BLaER1 (cell line): ENCODE data around the gene SLIT3.
"Not testable (repeated sequence)": the region's sequence is repeated elsewhere in the genome, so short reads cannot be mapped to it uniquely, and the experiment has no call there.

ENCODE experiments used
- H3K27ac ChIP-seq: shearing (Covaris generic); formaldehyde crosslinking; 2 replicates; pipeline ENCODE4 v1.8.1; 2022
- H3K27me3 ChIP-seq: shearing (Covaris generic); formaldehyde crosslinking; 2 replicates; pipeline ENCODE4 v1.8.1; 2022
- H3K36me3 ChIP-seq: shearing (Covaris generic); formaldehyde crosslinking; 2 replicates; pipeline ENCODE4 v1.8.1; 2022
- H3K4me1 ChIP-seq: shearing (Covaris generic); formaldehyde crosslinking; 2 replicates; pipeline ENCODE4 v1.8.1; 2022
- H3K4me2 ChIP-seq: shearing (Covaris generic); formaldehyde crosslinking; 2 replicates; pipeline ENCODE4 v1.8.1; 2022
- H3K4me3 ChIP-seq: shearing (Covaris generic); formaldehyde crosslinking; 2 replicates; pipeline ENCODE4 v1.8.1; 2022
- H3K9ac ChIP-seq: shearing (Covaris generic); formaldehyde crosslinking; 2 replicates; pipeline ENCODE4 v1.8.1; 2022
- H3K9me3 ChIP-seq: shearing (Covaris generic); formaldehyde crosslinking; 2 replicates; pipeline ENCODE4 v1.8.1; 2022
- H4K20me1 ChIP-seq: shearing (Covaris generic); formaldehyde crosslinking; 2 replicates; pipeline ENCODE4 v1.8.1; 2022
- Cebpa-rat ChIP-seq: shearing (Covaris generic); IDR thresholded peaks from 2 replicates; pipeline ENCODE4 v1.8.1; 2022

SLIT3 gene

GRCh38 chr5:169226895-169227294, 74.0 kb downstream of the SLIT3 start:
- Histone ChIP-seq H3K27me3 (no peaks in the 10 kb centered on the region), H3K9ac (no peak overlapping the region), H3K36me3 (no peaks in the 10 kb centered on the region), H3K4me3 (no peak overlapping the region), H4K20me1 (no peaks in the 10 kb centered on the region), H3K27ac (no peak overlapping the region), H3K9me3 (no peaks in the 10 kb centered on the region), H3K4me2 (no peak overlapping the region), H3K4me1 (no peaks in the 10 kb centered on the region)
- no peak for TF ChIP-seq Cebpa-rat

DNA sequence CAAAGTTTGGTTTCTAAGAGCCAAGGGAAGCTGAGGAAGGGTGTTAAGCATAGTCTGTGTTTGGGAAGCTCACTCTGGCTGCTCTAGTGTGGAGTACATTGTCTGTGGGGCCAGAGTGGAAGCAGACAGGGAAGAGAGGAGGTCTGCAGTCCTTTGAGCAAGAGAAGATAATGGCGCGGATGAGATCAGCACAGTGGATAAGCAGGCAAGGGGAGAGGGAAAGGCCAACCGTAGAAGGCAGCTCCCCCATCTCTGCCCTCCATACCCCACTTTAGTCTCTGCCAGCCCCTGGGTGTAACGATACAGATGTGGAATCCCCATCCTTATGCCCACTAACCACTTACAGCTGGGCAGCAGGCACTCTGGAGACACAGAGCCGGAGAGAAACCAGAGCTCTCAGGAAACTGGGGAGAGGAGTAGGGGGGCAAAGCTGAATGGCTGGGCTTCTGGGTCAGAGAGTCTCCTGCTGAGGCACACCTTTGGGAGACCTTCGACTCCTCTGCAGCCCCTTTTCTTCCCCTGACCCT, 75.0 kb downstream of the SLIT3 start:
- H3K27me3 ChIP-seq: no peaks in the 10 kb centered on the region
- H3K36me3 ChIP-seq: no peaks in the 10 kb centered on the region
- H4K20me1 ChIP-seq: no peaks in the 10 kb centered on the region
- H3K4me1 ChIP-seq: no peaks in the 10 kb centered on the region
- no peak overlapping the region for H3K27ac ChIP-seq
- no peaks in the 10 kb centered on the region for H3K9me3 ChIP-seq
- no peak for TF ChIP-seq Cebpa-rat
- H3K4me2 ChIP-seq: no peak overlapping the region
- H3K9ac ChIP-seq: no peak overlapping the region
- H3K4me3 ChIP-seq: no peak overlapping the region

DNA sequence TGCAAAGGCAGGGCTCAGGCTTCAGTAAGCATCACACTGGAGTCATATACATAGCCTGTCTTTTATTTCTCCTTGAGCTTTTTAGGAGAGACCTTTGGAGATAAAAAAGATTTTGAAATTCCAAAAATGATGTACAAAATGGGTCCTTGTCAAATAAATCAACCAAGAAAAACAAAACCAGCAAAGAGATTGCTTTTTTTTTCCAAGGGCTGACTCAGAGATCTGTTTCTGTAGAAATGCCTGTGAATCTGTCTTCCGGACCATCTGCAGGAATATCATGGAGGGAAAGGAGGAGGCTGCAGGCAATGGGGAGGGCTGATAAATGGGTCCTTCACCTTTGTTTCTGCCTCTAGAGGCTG, 77.4 kb downstream of the SLIT3 start:
- Histone ChIP-seq H3K9ac (no peak overlapping the region), H3K36me3 (no peaks in the 10 kb centered on the region), H4K20me1 (no peaks in the 10 kb centered on the region), H3K4me2 (no peak overlapping the region), H3K27ac (no peak overlapping the region), H3K27me3 (no peaks in the 10 kb centered on the region), H3K9me3 (no peaks in the 10 kb centered on the region), H3K4me3 (no peak overlapping the region), H3K4me1 (no peaks in the 10 kb centered on the region)
- no peak for TF ChIP-seq Cebpa-rat

GRCh38 chr5:169222934-169223594, 77.9 kb downstream of the SLIT3 start:
- H3K27me3 ChIP-seq: no peaks in the 10 kb centered on the region
- TF ChIP-seq Cebpa-rat: no peak
- H3K9ac ChIP-seq: no peak overlapping the region
- no peak overlapping the region for H3K4me2 ChIP-seq
- H3K4me1 ChIP-seq: no peaks in the 10 kb centered on the region
- H3K27ac ChIP-seq: no peak overlapping the region
- H3K9me3 ChIP-seq: no peaks in the 10 kb centered on the region
- H3K4me3 ChIP-seq: no peak overlapping the region
- H4K20me1 ChIP-seq: no peaks in the 10 kb centered on the region
- H3K36me3 ChIP-seq: no peaks in the 10 kb centered on the region

DNA sequence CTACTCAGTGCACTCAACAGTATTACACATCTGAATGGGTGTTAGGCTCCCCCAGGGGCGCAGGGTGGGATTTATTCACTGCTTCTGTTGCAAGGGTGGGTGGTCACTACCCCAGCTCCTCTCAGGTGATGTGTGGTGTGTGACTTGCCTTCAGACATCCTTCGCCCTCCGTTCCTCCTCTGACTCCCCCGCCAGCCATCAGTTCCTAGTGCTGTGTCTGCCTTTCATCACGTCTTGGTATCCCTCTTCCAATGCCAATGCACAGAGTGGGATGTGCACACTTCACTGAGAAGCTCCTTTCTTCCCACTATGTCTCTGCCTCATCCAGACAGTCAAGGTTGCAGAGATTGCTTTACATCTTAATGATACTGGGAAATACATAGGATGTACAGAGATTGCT, 79.4 kb downstream of the SLIT3 start:
- Histone ChIP-seq H3K4me2 (no peak overlapping the region), H3K27me3 (no peaks in the 10 kb centered on the region), H3K36me3 (no peaks in the 10 kb centered on the region), H4K20me1 (no peaks in the 10 kb centered on the region), H3K4me3 (no peak overlapping the region), H3K9me3 (no peaks in the 10 kb centered on the region), H3K27ac (no peak overlapping the region), H3K4me1 (no peaks in the 10 kb centered on the region), H3K9ac (no peak overlapping the region)
- no peak for TF ChIP-seq Cebpa-rat

- no peak for TF ChIP-seq Cebpa-rat
- H3K4me3 ChIP-seq: no peak overlapping the region
Observed at GRCh38 chr5:169219961-169220360, 81.0 kb downstream of the SLIT3 start.

GRCh38 chr5:169219351-169219750, 81.6 kb downstream of the SLIT3 start:
- H3K36me3 ChIP-seq: no peaks in the 10 kb centered on the region
- H3K4me2 ChIP-seq: no peak overlapping the region
- no peak for TF ChIP-seq Cebpa-rat
- no peak overlapping the region for H3K4me3 ChIP-seq
- no peaks in the 10 kb centered on the region for H3K27me3 ChIP-seq
- H4K20me1 ChIP-seq: no peaks in the 10 kb centered on the region
- no peaks in the 10 kb centered on the region for H3K4me1 ChIP-seq
- no peak overlapping the region for H3K9ac ChIP-seq
- no peak overlapping the region for H3K27ac ChIP-seq
- no peaks in the 10 kb centered on the region for H3K9me3 ChIP-seq

More at GRCh38 chr5:169219961-169220360, 81.0 kb downstream of the SLIT3 start:
- Histone ChIP-seq H3K4me1 (no peaks in the 10 kb centered on the region), H3K9ac (no peak overlapping the region), H3K4me2 (no peak overlapping the region), H3K36me3 (no peaks in the 10 kb centered on the region), H4K20me1 (no peaks in the 10 kb centered on the region), H3K9me3 (no peaks in the 10 kb centered on the region), H3K27ac (no peak overlapping the region), H3K27me3 (no peaks in the 10 kb centered on the region)

GRCh38 chr5:169218861-169219260, 82.1 kb downstream of the SLIT3 start:
- Histone ChIP-seq H3K4me1 (no peaks in the 10 kb centered on the region), H3K4me3 (no peak overlapping the region), H3K27me3 (no peaks in the 10 kb centered on the region), H3K27ac (no peak overlapping the region), H3K4me2 (no peak overlapping the region), H3K9ac (no peak overlapping the region), H4K20me1 (no peaks in the 10 kb centered on the region), H3K9me3 (no peaks in the 10 kb centered on the region), H3K36me3 (no peaks in the 10 kb centered on the region)
- no peak for TF ChIP-seq Cebpa-rat

GRCh38 chr5:169218176-169218575, 82.8 kb downstream of the SLIT3 start:
- Histone ChIP-seq H3K9me3 (no peaks in the 10 kb centered on the region), H4K20me1 (no peaks in the 10 kb centered on the region), H3K27me3 (no peaks in the 10 kb centered on the region), H3K4me2 (no peak overlapping the region), H3K36me3 (no peaks in the 10 kb centered on the region), H3K4me3 (no peak overlapping the region), H3K9ac (no peak overlapping the region), H3K27ac (no peak overlapping the region), H3K4me1 (no peaks in the 10 kb centered on the region)
- no peak for TF ChIP-seq Cebpa-rat

DNA sequence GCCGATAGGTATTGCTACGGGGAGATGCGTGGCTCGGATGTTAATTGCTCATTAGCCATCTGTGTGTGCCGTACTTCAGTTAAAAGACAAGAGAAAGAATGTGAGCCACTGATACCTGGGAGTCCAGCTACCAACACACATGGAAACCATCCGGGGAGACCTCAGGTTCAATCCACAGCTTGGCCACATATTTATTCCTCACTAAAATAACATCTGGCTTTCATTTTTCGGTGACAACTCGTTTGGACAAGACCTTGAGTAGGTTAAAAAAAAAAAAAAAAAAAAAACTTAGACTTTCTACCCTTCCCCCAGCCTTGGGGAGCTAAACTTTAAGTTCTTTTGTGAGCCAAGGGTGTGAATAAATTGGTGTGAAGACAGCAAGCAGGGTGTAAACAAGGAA, 84.1 kb downstream of the SLIT3 start:
- Histone ChIP-seq H3K9me3 (no peaks in the 10 kb centered on the region), H3K4me1 (no peaks in the 10 kb centered on the region), H4K20me1 (no peaks in the 10 kb centered on the region), H3K4me2 (no peak overlapping the region), H3K4me3 (no peak overlapping the region), H3K36me3 (no peaks in the 10 kb centered on the region), H3K27ac (no peak overlapping the region), H3K27me3 (no peaks in the 10 kb centered on the region), H3K9ac (no peak overlapping the region)
- no peak for TF ChIP-seq Cebpa-rat

DNA sequence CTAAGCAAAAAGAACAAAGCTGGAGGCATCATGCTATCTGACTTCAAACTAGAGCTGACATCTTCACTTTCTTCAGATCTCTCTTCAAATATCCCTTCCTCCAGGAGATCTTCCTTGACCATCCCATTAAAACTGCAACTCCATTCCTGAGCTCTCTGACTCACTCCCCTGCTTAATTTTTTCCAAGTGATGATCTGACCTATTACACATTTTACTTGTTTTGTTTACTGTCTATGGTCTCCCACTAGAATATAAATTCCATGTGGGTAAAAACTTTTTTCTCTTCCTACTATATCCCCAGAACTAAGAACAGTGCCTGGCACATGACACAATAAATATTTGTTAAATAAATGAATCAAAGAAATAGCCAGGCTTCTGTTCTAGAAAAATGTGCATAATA, 87.5 kb downstream of the SLIT3 start:
- H3K4me1 ChIP-seq: no peaks in the 10 kb centered on the region
- H3K4me2 ChIP-seq: no peak overlapping the region
- H3K9me3 ChIP-seq: no peaks in the 10 kb centered on the region
- no peak overlapping the region for H3K27ac ChIP-seq
- H3K27me3 ChIP-seq: no peaks in the 10 kb centered on the region
- no peak overlapping the region for H3K9ac ChIP-seq
- TF ChIP-seq Cebpa-rat: no peak
- H3K4me3 ChIP-seq: no peak overlapping the region
- H4K20me1 ChIP-seq: no peaks in the 10 kb centered on the region
- H3K36me3 ChIP-seq: no peaks in the 10 kb centered on the region

DNA sequence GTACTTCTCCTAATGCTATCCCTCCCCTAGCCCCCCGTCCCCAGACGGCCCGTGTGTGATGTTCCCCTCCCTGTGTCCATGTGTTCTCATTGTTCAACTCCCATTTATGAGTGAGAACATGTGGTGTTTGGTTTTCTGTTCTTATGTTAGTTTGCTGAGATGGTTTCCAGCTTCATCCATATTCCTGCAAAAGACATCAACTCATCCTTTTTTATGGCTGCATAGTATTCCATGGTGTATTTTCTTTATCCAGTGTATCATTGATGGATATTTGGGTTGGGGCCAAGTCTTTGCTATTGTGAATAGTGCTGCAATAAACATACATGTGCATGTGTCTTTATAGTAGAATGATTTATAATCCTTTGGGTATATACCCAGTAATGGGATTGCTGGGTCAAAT, 89.2 kb downstream of the SLIT3 start:
- not testable (repeated sequence) for H3K4me3 ChIP-seq, H3K4me1 ChIP-seq, H3K27ac ChIP-seq, H3K4me2 ChIP-seq, H3K36me3 ChIP-seq, H3K9ac ChIP-seq, H4K20me1 ChIP-seq, H3K27me3 ChIP-seq, H3K9me3 ChIP-seq
